Measurements from ENCODE around the gene NUDCD2.

DNA sequence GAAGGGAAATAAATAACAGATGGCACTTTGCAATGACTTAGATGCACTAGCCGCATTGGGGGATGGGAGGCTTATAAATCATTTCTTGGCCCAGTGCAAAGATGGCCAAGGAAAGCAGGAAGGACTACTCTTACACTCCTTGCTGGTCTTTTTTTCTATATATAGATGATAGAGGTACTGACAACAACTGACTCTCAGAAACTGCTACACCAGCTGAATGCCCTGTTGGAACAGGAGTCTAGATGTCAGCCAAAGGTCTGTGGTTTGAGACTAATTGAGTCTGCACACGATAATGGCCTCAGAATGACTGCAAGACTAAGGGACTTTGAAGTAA is 20.8 kb downstream of the NUDCD2 start:
- TF ChIP-seq POLR2A (IDR thresholded peaks at IDR 0.05; ENCODE audit: low read length) = no peak
- TF ChIP-seq GATA1 (IDR thresholded peaks at IDR 0.05; ENCODE audit: low read depth, low read length) = no peak

Data from erythroblast (primary cell).